Rectal smooth muscle tissue (tissue), 1 donor: ENCODE measurements around the gene SLC41A3.

Experiments
- H3K27ac ChIP-seq: one replicate; pipeline ENCODE4 v1.7.0; 2013; ENCODE audit warnings: low read depth, low read length, inconsistent platforms
- H3K27me3 ChIP-seq: one replicate; pipeline ENCODE4 v1.7.0; 2013; ENCODE audit warnings: low read length; ENCODE audit not compliant: control insufficient read depth, insufficient read depth
- H3K36me3 ChIP-seq: one replicate; pipeline ENCODE4 v1.7.0; 2013; ENCODE audit warnings: low read length; ENCODE audit not compliant: control insufficient read depth, insufficient read depth
- H3K4me1 ChIP-seq: one replicate; pipeline ENCODE4 v1.7.0; 2013; ENCODE audit warnings: low read length; ENCODE audit not compliant: control insufficient read depth, insufficient read depth
- H3K4me3 ChIP-seq: one replicate; pipeline ENCODE4 v1.7.0; 2013; ENCODE audit warnings: low read length
- H3K9ac ChIP-seq: one replicate; pipeline ENCODE4 v1.7.0; 2013; ENCODE audit warnings: low read length

SLC41A3 gene

GRCh38 chr3:126117212-126117611 lies 33.3 kb upstream of the SLC41A3 start:
- H3K4me3 ChIP-seq = no peak overlapping the region
- no peaks in the 10 kb centered on the region for H3K4me1 ChIP-seq
- H3K27ac ChIP-seq = no peak overlapping the region
- H3K27me3 ChIP-seq = no peaks in the 10 kb centered on the region
- H3K36me3 ChIP-seq = no peaks in the 10 kb centered on the region
- H3K9ac ChIP-seq = no peak overlapping the region

DNA sequence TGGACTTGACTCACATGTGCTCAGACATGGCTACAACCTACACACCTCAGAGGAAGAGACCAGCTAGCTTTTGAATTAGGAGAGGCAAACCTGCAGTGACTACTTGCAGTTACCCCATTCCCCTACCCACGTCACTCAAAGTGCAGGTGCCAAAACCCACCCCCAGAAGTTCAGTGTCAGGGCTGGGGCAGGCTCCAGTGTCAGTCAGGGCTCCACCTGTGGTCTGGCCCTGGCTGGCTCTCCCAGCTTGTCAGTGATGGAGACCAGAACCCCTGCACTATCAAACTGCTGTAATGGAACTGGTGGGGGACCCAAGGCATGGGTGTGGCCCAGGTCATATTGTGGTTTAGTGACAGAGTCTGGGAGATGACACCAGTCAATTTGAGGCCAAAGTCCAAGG lies 32.6 kb upstream of the SLC41A3 start:
- H3K4me3 ChIP-seq = no peak overlapping the region
- no peaks in the 10 kb centered on the region for H3K4me1 ChIP-seq
- H3K9ac ChIP-seq = no peak overlapping the region
- no peaks in the 10 kb centered on the region for H3K36me3 ChIP-seq
- no peaks in the 10 kb centered on the region for H3K27me3 ChIP-seq
- H3K27ac ChIP-seq = no peak overlapping the region

DNA sequence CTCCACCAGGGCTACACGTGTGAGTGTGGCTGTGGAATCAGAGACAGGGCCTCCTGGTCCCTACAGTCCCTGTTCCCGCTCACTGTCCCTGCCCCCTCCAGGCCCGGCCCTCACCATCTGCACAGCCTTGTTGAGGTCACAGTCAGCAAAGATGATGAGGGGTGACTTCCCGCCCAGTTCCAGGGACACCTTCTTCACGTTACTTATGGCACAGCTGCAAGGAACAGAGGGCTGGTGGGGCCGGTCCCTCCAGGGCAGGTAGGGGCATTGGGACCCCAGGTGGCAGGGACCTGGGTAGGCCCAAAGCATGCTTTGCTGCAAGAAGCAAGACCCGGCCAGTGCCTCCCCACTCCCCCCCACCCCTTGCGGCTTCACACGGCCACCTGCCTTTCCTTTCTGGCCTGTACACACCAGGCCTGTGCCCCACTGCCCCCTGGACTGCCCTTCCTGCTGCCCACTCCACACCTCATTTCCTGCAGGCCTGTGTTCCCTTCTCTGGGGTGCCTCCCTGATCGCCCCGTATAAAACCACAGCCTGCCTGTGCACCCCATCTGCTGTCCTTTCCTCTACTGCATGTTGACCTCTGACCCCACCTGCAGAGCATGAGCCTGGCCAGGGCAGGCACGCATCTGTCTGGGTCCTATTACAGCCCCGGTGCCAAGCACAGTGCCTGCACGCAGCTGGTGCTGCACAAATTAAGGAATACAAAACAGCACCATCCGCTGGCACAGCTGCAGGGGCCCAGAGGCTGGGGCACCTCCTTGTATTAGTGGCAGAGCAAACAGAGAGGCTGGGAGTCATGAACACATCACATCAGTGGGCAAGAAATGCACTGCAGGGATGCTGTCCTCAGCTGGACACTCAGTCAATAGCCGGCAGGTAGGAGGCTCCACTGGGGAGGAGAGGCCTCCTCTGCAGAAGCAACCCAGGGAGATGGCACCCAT lies 30.8 kb upstream of the SLC41A3 start:
- Histone ChIP-seq H3K27me3 (no peaks in the 10 kb centered on the region), H3K9ac (no peak overlapping the region), H3K4me1 (no peaks in the 10 kb centered on the region), H3K27ac (no peak overlapping the region), H3K36me3 (no peaks in the 10 kb centered on the region), H3K4me3 (no peak overlapping the region)

DNA sequence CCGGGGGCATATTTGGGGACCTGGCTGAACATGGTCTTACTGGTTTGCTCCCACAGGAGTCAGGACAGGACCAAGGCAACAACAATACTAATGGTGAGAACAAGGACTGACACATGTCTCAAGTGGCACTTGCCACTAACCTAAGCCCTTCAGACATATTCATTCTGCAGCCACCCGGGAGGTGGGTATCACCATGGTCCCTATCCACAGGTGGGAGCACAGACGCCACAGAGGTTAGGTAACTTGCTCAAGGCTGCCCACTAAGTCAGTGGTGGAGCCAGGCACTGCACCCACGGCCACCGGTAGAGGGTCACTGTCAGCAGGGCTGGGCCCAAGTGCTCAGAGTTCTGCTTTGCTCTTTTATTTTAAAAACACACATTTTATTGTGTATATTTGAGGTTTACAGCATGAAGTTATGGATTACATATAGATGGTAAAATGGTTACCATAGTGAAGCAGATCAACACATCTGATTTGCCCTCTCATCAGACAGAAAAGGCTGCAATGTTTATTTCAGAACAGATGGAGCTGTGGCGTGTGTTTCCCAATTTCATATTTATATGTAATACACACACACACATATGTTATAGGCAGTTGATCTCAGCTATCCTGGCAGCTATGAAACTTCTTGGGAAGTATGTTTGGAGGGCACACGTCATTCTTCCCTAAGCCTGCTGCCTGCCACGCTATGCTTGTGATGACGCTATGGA lies 30.0 kb upstream of the SLC41A3 start:
- Histone ChIP-seq H3K4me3 (no peak overlapping the region), H3K27ac (no peak overlapping the region), H3K9ac (no peak overlapping the region), H3K4me1 (no peaks in the 10 kb centered on the region), H3K27me3 (no peaks in the 10 kb centered on the region), H3K36me3 (no peaks in the 10 kb centered on the region)

GRCh38 chr3:126113238-126113555 lies 29.3 kb upstream of the SLC41A3 start:
- Histone ChIP-seq H3K27ac (no peak overlapping the region), H3K4me3 (no peak overlapping the region), H3K9ac (no peak overlapping the region)

GRCh38 chr3:126112531-126113237 lies 28.8 kb upstream of the SLC41A3 start:
- H3K27ac ChIP-seq = no peak overlapping the region
- no peak overlapping the region for H3K9ac ChIP-seq
- H3K4me3 ChIP-seq = no peak overlapping the region
- no peaks in the 10 kb centered on the region for H3K4me1 ChIP-seq
- H3K36me3 ChIP-seq = no peaks in the 10 kb centered on the region
- no peaks in the 10 kb centered on the region for H3K27me3 ChIP-seq

More at GRCh38 chr3:126113238-126113555, 29.3 kb upstream of the SLC41A3 start:
- Histone ChIP-seq H3K4me1 (no peaks in the 10 kb centered on the region), H3K27me3 (no peaks in the 10 kb centered on the region), H3K36me3 (no peaks in the 10 kb centered on the region)

DNA sequence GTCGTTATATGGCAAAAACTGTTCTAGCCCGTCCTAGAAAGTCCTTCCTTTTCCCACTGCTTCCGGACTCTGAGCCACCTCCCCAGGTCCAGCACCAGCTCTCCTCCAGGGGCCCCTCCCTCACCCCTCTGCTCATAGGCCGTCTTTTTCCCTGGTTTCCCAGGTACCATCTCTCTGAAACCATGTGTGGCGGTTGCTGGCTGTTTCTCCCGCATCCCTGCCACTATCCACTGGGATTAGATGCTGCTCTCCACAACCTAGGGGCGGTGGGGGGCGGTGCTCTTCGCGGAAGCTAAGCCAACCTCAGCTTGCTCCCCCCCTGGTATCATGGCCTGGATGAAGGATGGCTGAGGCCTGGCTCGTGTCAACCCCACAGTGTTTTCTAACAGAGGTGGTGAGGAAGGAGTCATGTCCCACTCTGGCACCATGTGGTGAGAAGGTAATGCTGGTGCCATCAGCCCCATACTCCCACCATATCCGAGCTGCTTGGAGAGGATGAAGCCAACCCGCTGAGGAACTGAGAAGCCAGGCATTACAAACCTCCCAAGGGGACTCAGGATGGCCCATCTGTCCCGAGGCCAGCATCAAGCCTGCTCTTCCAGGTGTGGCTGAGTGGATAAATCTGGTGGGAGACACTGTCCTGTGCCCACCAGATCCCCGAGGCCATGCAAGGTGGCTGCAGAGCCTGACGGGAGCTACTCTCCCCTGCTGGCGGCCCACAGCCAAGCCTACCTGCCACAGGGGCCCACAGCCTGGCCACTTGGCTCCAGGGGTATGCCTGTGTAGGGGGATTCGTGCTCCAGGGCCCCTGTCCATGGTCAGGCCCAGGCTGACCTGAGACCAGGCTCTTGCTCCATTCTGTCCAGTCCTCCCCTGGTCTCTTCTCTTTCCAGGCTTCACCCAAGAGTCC lies 27.9 kb upstream of the SLC41A3 start:
- Histone ChIP-seq H3K27me3 (no peaks in the 10 kb centered on the region), H3K36me3 (no peaks in the 10 kb centered on the region), H3K27ac (no peak overlapping the region), H3K4me3 (no peak overlapping the region), H3K9ac (no peak overlapping the region), H3K4me1 (no peaks in the 10 kb centered on the region)

DNA sequence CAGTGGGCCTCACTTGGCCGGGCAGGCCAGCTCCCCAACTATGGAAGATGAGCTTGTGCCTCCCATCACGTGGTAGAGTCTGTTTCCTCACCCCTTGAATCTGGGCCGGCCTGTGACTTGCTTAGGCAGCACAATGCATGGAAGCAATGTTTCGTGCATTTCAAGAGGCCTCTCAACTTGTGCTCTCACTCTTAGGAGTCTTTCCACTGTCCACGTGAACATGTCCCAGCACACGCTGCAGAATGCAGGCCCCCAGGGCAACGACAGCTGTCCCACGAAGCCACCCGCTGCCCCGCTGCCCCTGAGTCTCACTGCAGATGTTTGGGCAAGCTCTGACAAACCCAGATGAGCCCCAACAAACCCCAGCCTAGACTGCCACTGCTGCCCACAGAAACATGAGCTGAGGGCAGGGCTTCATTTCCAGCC lies 27.2 kb upstream of the SLC41A3 start:
- no peak overlapping the region for H3K9ac ChIP-seq
- no peaks in the 10 kb centered on the region for H3K27me3 ChIP-seq
- H3K36me3 ChIP-seq = no peaks in the 10 kb centered on the region
- no peak overlapping the region for H3K4me3 ChIP-seq
- H3K27ac ChIP-seq = no peak overlapping the region
- no peaks in the 10 kb centered on the region for H3K4me1 ChIP-seq

- no peaks in the 10 kb centered on the region for H3K36me3 ChIP-seq
- no peak overlapping the region for H3K4me3 ChIP-seq
Observed at GRCh38 chr3:126110431-126111125, 26.7 kb upstream of the SLC41A3 start.

GRCh38 chr3:126109880-126110235 lies 25.9 kb upstream of the SLC41A3 start:
- Histone ChIP-seq H3K36me3 (no peaks in the 10 kb centered on the region), H3K27ac (no peak overlapping the region), H3K9ac (no peak overlapping the region), H3K4me1 (no peaks in the 10 kb centered on the region), H3K27me3 (no peaks in the 10 kb centered on the region), H3K4me3 (no peak overlapping the region)

More at GRCh38 chr3:126110431-126111125, 26.7 kb upstream of the SLC41A3 start:
- Histone ChIP-seq H3K27me3 (no peaks in the 10 kb centered on the region), H3K27ac (no peak overlapping the region), H3K4me1 (no peaks in the 10 kb centered on the region), H3K9ac (no peak overlapping the region)

GRCh38 chr3:126109146-126109879 lies 25.4 kb upstream of the SLC41A3 start:
- H3K27me3 ChIP-seq = no peaks in the 10 kb centered on the region
- H3K4me3 ChIP-seq = no peak overlapping the region
- H3K9ac ChIP-seq = no peak overlapping the region
- no peak overlapping the region for H3K27ac ChIP-seq
- no peaks in the 10 kb centered on the region for H3K36me3 ChIP-seq
- no peaks in the 10 kb centered on the region for H3K4me1 ChIP-seq
